CD4-positive, alpha-beta T cell (primary cell): Measurements from ENCODE around the gene DCHS1. TPM values are rescaled to one million over a fixed set of nuclear protein-coding genes. Genes with fewer than 3 reads are reported as not detected.

Experiments
- ATAC-seq: fragments of 200-7000 bp; cut with Tn5 transposase; one replicate; pipeline ENCODE4 v1.10.0; 2022; ENCODE audit warnings: mild to moderate bottlenecking; ENCODE audit not compliant: poor library complexity
- CTCF ChIA-PET: fragments of 350-600 bp; sonication (Branson Sonifier 250); formaldehyde crosslinking; loops from one replicate; lab custom pipeline; 2021; ENCODE audit warnings: antibody characterized with exemption, inconsistent platforms; lab: Charles Lee
- POLR2A ChIA-PET: fragments of 350-600 bp; sonication (Branson Sonifier 250); formaldehyde crosslinking; loops from one replicate; lab custom pipeline; 2021; ENCODE audit warnings: antibody characterized with exemption, inconsistent platforms; lab: Charles Lee
- DNase-seq, 14 experiments: peaks; one replicate each; pipeline ENCODE4 v3.0.0-alpha.2; 2013 to 2020; ENCODE audit warnings: mixed read lengths in 2 of 14
- H3K27ac ChIP-seq, 2 donors: one replicate each; pipeline versions ENCODE4 v1.5.1 to v1.7.0; 2013; ENCODE audit warnings: low read length in 2 of 2, low read depth in 1 of 2, mild to moderate bottlenecking in 1 of 2
- H3K27me3 ChIP-seq, 2 experiments: 1 replicate in 1 of 2; 2 replicates in 1 of 2; pipeline versions ENCODE4 v1.6.1 to v1.7.0; 2013; ENCODE audit warnings: low read length in 2 of 2, control low read depth in 1 of 2, mild to moderate bottlenecking in 1 of 2, moderate library complexity in 1 of 2; ENCODE audit not compliant: insufficient read depth in 2 of 2, control insufficient read depth in 1 of 2
- H3K36me3 ChIP-seq: one replicate; pipeline ENCODE4 v1.6.1; 2013; ENCODE audit warnings: low read length, control low read depth; ENCODE audit not compliant: insufficient read depth
- H3K4me1 ChIP-seq: one replicate; pipeline ENCODE4 v1.6.1; 2013; ENCODE audit warnings: low read length, control low read depth; ENCODE audit not compliant: insufficient read depth
- H3K4me3 ChIP-seq: one replicate; pipeline ENCODE4 v1.5.1; 2013; ENCODE audit warnings: mild to moderate bottlenecking, low read length, moderate library complexity
- H3K9me3 ChIP-seq, 2 experiments: 1 replicate in 1 of 2; 2 replicates in 1 of 2; pipeline versions ENCODE4 v1.6.1 to v1.7.0; 2013; ENCODE audit warnings: low read length in 2 of 2, mild to moderate bottlenecking in 2 of 2, control low read depth in 1 of 2, moderate library complexity in 1 of 2; ENCODE audit not compliant: control insufficient read depth in 1 of 2, insufficient read depth in 1 of 2
- H3K27ac Mint-ChIP-seq: one replicate; pipeline ENCODE4 v1.8.0; 2020; ENCODE audit warnings: mixed read lengths
- H3K27me3 Mint-ChIP-seq: one replicate; pipeline ENCODE4 v1.8.0; 2021; ENCODE audit warnings: mixed read lengths
- H3K36me3 Mint-ChIP-seq: one replicate; pipeline ENCODE4 v1.8.0; 2021; ENCODE audit warnings: low read depth, mixed read lengths
- H3K4me1 Mint-ChIP-seq: one replicate; pipeline ENCODE4 v1.8.0; 2021; ENCODE audit warnings: low read depth, mixed read lengths
- H3K4me3 Mint-ChIP-seq: one replicate; pipeline ENCODE4 v1.8.0; 2020; ENCODE audit warnings: mild to moderate bottlenecking, mixed read lengths
- H3K9me3 Mint-ChIP-seq: one replicate; pipeline ENCODE4 v1.8.0; 2020; ENCODE audit warnings: mixed read lengths
- CTCF ChIP-seq: fragments of 200-600 bp; IDR thresholded peaks from one replicate; pipeline ENCODE4 v1.8.0; 2022; ENCODE audit warnings: antibody characterized with exemption, mild to moderate bottlenecking
- intact Hi-C, 2 experiments: fragments of 100-400 bp; cut with DNase I in 1 of 2; cut with micrococcal nuclease in 1 of 2; formaldehyde crosslinking; loops; one replicate each; pipeline versions ENCODE4 v1.15.1 to v1.9.0; 2023 to 2025; cut with DNase I, micrococcal nuclease
- total RNA-seq, 174 experiments: library from RNA in 2 of 174; stranded (reverse) in 2 of 174; gene quantifications; one replicate each; pipeline ENCODE4 v1.2.3 and lab custom pipeline; 2021 to 2026

DCHS1 gene
- total RNA-seq, 2 experiments from 2014 or later: 9.7 TPM

GRCh38 chr11:6603287-6604080 lies 52.1 kb downstream of the DCHS1 start, which contains the start of the genes ILK and RRP8:
Gene ILK (plus strand): TSS chr11:6603774. CDS start chr11:6604272, 498 bp downstream.
Gene RRP8 (minus strand): TSS chr11:6603616. CDS start chr11:6603502, 114 bp downstream.
- Histone ChIP-seq H3K36me3 (peaks cover 40% of the 10 kb centered on the region), H3K4me1 (peaks cover 73% of the 10 kb centered on the region), H3K9me3 (no peaks in the 10 kb centered on the region), H3K27ac (peak within 1 kb of the TSS; percentile 81 to 87), H3K27me3 (no peaks in the 10 kb centered on the region), H3K4me3 (peak within 1 kb of the TSS; percentile 78)
- intact Hi-C loops: loop anchor here (1.0 to 5.0 kb wide), 9 partner anchors 15 to 1384 kb away; partner anchors contain the start of genes ARFIP2 (in 2 of the 2), TIMM10B (in 2 of the 2), CNGA4 (in 1 of the 2) and EIF3F (in 1 of the 2)
- H3K4me3 Mint-ChIP-seq: no peak within 1 kb of the TSS
- no peaks in the 10 kb centered on the region for H3K9me3 Mint-ChIP-seq
- ATAC-seq (peak; percentile 75), DNase-seq (peak; percentile 73 to 94 (median 83))
- peaks cover 50% of the 10 kb centered on the region for H3K36me3 Mint-ChIP-seq
- H3K27ac Mint-ChIP-seq: no peak within 1 kb of the TSS
- H3K27me3 Mint-ChIP-seq: no peaks in the 10 kb centered on the region
- CTCF ChIA-PET: interaction anchor here (1.2 to 2.7 kb wide), 7 partner anchors 9 to 125 kb away, joined by 4 to 33 read pairs (median 4); partner anchors contain the start of genes MRPL17, TAF10 and TPP1
- peaks cover 22% of the 10 kb centered on the region for H3K4me1 Mint-ChIP-seq
- TF ChIP-seq CTCF: no peak
- POLR2A ChIA-PET: interaction anchor here (0.8 to 4.0 kb wide), 15 partner anchors 9 to 201 kb away, joined by 3 to 57 read pairs (median 5); partner anchors contain the start of genes APBB1, ARFIP2, MRPL17 and TAF10

GRCh38 chr11:6602096-6602940 lies 53.3 kb downstream of the DCHS1 start:
- Histone ChIP-seq H3K4me3 (peak overlapping the region; percentile 78), H3K27me3 (no peaks in the 10 kb centered on the region), H3K27ac (peak overlapping the region in 1 of 2 donors; percentile 73), H3K36me3 (peaks cover 39% of the 10 kb centered on the region), H3K9me3 (no peaks in the 10 kb centered on the region), H3K4me1 (peaks cover 61% of the 10 kb centered on the region)
- H3K4me3 Mint-ChIP-seq: no peak overlapping the region
- DNase-seq (peak in 1 of 14 experiments; percentile 5), ATAC-seq (no peak)
- peaks cover 23% of the 10 kb centered on the region for H3K4me1 Mint-ChIP-seq
- peaks cover 50% of the 10 kb centered on the region for H3K36me3 Mint-ChIP-seq
- ChIA-PET CTCF (interaction anchor here (1.2 kb wide), 1 partner anchor 103 kb away, joined by 4 read pairs; no protein-coding TSS in a partner anchor), POLR2A (interaction anchor here (0.8 to 4.0 kb wide), 7 partner anchors 9 to 121 kb away, joined by 3 to 57 read pairs (median 7); partner anchors contain the start of genes ARFIP2, MRPL17, TAF10 and TIMM10B)
- H3K27ac Mint-ChIP-seq: no peak overlapping the region
- no peak for TF ChIP-seq CTCF
- H3K27me3 Mint-ChIP-seq: no peaks in the 10 kb centered on the region
- H3K9me3 Mint-ChIP-seq: no peaks in the 10 kb centered on the region
- intact Hi-C loops: loop anchor here (2.0 to 5.0 kb wide), 6 partner anchors 16 to 1385 kb away; partner anchors contain the start of genes ARFIP2 (in 2 of the 2), TIMM10B (in 2 of the 2), CNGA4 (in 1 of the 2) and EIF3F (in 1 of the 2)
